ENCODE results near the gene GIPR.

DNA sequence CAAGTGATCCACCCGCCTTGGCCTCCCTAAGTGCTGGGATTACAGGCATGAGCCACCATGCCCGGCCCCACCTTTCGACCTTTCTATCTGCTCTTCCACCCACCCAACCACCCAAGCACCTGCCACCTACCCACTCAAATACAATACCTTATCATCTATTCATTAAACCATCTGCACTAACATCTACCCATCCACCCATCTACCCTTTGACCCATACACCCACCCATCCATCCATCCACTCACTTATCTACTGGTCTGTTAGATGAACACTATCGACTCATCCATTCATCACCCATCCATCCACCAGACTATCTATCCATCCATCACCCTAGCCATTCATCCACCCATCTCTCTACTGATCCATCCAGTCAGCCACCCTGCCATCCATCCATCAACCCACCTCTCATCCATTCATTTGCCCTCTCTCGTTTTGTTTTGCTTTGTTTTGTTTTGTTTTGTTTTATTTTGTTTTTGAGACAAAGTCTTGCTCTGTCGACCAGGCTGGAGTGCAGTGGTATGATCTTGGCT is 46.0 kb upstream of the GIPR start:
- TF ChIP-seq FOXM1 (IDR thresholded peaks at IDR 0.05; ENCODE audit: borderline replicate concordance, low read depth) = no peak
- TF ChIP-seq TEAD4 (IDR thresholded peaks at IDR 0.05) = no peak
- TF ChIP-seq MAX (IDR thresholded peaks at IDR 0.05) = no peak
- TF ChIP-seq TAF1 (IDR thresholded peaks at IDR 0.05; ENCODE audit: low read depth) = no peak
- TF ChIP-seq TCF12 (IDR thresholded peaks at IDR 0.05; ENCODE audit: low read depth) = no peak
- TF ChIP-seq, protein P1, sequence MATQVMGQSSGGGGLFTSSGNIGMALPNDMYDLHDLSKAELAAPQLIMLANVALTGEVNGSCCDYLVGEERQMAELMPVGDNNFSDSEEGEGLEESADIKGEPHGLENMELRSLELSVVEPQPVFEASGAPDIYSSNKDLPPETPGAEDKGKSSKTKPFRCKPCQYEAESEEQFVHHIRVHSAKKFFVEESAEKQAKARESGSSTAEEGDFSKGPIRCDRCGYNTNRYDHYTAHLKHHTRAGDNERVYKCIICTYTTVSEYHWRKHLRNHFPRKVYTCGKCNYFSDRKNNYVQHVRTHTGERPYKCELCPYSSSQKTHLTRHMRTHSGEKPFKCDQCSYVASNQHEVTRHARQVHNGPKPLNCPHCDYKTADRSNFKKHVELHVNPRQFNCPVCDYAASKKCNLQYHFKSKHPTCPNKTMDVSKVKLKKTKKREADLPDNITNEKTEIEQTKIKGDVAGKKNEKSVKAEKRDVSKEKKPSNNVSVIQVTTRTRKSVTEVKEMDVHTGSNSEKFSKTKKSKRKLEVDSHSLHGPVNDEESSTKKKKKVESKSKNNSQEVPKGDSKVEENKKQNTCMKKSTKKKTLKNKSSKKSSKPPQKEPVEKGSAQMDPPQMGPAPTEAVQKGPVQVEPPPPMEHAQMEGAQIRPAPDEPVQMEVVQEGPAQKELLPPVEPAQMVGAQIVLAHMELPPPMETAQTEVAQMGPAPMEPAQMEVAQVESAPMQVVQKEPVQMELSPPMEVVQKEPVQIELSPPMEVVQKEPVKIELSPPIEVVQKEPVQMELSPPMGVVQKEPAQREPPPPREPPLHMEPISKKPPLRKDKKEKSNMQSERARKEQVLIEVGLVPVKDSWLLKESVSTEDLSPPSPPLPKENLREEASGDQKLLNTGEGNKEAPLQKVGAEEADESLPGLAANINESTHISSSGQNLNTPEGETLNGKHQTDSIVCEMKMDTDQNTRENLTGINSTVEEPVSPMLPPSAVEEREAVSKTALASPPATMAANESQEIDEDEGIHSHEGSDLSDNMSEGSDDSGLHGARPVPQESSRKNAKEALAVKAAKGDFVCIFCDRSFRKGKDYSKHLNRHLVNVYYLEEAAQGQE (IDR thresholded peaks at IDR 0.05; ENCODE audit: low read depth) = no peak
- no peak for TF ChIP-seq EP300 (IDR thresholded peaks at IDR 0.05; ENCODE audit: borderline replicate concordance)

Data from Ishikawa (cell line).